Measurements from ENCODE around the gene ATL1.

DNA sequence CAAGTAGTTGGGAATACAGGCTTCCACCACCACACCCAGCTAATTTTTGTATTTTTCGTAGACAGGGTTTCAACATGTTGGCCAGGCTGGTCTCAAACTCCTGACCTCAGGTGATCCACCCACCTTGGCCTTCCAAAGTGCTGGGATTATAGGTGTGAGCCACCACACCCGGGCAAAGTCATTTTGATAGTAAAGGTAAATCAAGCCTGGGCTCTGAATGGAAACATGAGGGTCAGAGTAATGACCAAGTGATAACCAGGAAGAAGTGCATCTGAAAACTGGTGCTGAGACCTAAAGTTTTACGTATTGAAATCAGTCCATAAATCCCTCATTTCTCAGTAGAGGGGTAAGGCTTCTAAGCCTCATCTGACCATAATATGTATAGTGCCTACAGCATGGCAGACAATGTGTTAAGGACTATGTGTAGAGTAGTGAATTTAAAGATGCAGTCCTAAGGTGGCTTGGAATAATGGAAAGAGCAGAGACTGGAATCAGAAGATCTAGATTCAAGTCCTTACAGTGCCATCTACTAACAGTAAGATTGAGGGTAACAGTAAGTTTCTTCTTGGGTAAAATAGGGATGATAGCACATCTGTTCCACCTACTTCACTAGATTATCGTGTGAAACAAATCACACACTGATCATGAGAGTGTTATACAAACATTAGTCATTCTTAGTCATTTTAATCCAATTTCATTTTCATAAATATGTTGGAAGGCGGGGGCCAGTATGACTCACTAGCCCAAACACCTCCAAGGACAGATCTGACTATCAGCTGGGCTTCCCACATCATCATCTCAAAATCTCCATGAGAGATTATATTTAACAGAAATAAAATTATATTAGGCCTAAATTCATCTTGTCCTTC is 38.8 kb upstream of the ATL1 start:
- TF ChIP-seq CTCF (conservative IDR thresholded peaks at IDR 0.05 in 1 of 2, IDR thresholded peaks at IDR 0.05 in 1 of 2; ENCODE audit: extremely low read depth in 1 of 2, insufficient read depth in 1 of 2, low read depth in 1 of 2, low read length in 2 of 2) (no peak), EZH2 (IDR thresholded peaks at IDR 0.05; ENCODE audit: borderline replicate concordance, low read length) (no peak)

Data from mammary epithelial cell (primary cell).